HG02852 (cell line): ENCODE measurements around the gene DIP2A.
"Not testable (repeated sequence)": the region's sequence is repeated elsewhere in the genome, so short reads cannot be mapped to it uniquely, and the experiment has no call there.

Source experiments
- ATAC-seq: cut with Tn5 transposase; IDR thresholded peaks from one replicate; pipeline ENCODE4 v1.9.1; 2021; ENCODE audit warnings: mild to moderate bottlenecking, moderate library complexity; ENCODE audit not compliant: unreplicated experiment

DIP2A gene

GRCh38 chr21:46424621-46425020, 34.1 kb upstream of the DIP2A start:
- no peak for ATAC-seq

GRCh38 chr21:46425041-46425440, 33.6 kb upstream of the DIP2A start:
- ATAC-seq, result no peak

GRCh38 chr21:46425571-46425970, 33.1 kb upstream of the DIP2A start:
- no peak for ATAC-seq

GRCh38 chr21:46426313-46427046, 32.2 kb upstream of the DIP2A start:
- ATAC-seq, result no peak

GRCh38 chr21:46427516-46427915, 31.2 kb upstream of the DIP2A start:
- ATAC-seq, result no peak

GRCh38 chr21:46428286-46428685, 30.4 kb upstream of the DIP2A start:
- ATAC-seq, result no peak

GRCh38 chr21:46428987-46429710, 29.5 kb upstream of the DIP2A start:
- no peak for ATAC-seq

GRCh38 chr21:46429754-46430681, 28.7 kb upstream of the DIP2A start:
- no peak for ATAC-seq

GRCh38 chr21:46431448-46431847, 27.2 kb upstream of the DIP2A start:
- no peak for ATAC-seq

GRCh38 chr21:46431884-46432488, 26.7 kb upstream of the DIP2A start:
- no peak for ATAC-seq

- not testable (repeated sequence) for ATAC-seq
These were observed 25.6 kb upstream of the DIP2A start for GRCh38 chr21:46433116-46433515.

- no peak for ATAC-seq
These were observed 24.3 kb upstream of the DIP2A start for GRCh38 chr21:46434322-46434958.

GRCh38 chr21:46435786-46436227, 22.9 kb upstream of the DIP2A start:
- no peak for ATAC-seq

- ATAC-seq, result no peak
These were observed 22.1 kb upstream of the DIP2A start for GRCh38 chr21:46436621-46437020.

GRCh38 chr21:46437096-46437498, 21.6 kb upstream of the DIP2A start:
- ATAC-seq, result no peak

- no peak for ATAC-seq
These were observed 21.2 kb upstream of the DIP2A start for GRCh38 chr21:46437511-46437910.

- no peak for ATAC-seq
These were observed 20.4 kb upstream of the DIP2A start for GRCh38 chr21:46438241-46438640.

- ATAC-seq, result no peak
These were observed 18.8 kb upstream of the DIP2A start for GRCh38 chr21:46439906-46440305.

- no peak for ATAC-seq
These were observed 17.4 kb upstream of the DIP2A start for GRCh38 chr21:46441331-46441730.

GRCh38 chr21:46441961-46442498, 16.7 kb upstream of the DIP2A start:
- no peak for ATAC-seq
